Raji (cell line): ENCODE measurements around the gene NCKIPSD.

ENCODE experiments used
- POLR2A ChIP-seq: IDR thresholded peaks from 2 replicates; pipeline ENCODE4 v1.6.1; 2011; ENCODE audit warnings: low read depth, low read length, control low read depth; ENCODE audit not compliant: insufficient read depth

NCKIPSD gene

GRCh38 chr3:48661501-48662144, 24.1 kb downstream of the NCKIPSD start:
- no peak for TF ChIP-seq POLR2A

DNA sequence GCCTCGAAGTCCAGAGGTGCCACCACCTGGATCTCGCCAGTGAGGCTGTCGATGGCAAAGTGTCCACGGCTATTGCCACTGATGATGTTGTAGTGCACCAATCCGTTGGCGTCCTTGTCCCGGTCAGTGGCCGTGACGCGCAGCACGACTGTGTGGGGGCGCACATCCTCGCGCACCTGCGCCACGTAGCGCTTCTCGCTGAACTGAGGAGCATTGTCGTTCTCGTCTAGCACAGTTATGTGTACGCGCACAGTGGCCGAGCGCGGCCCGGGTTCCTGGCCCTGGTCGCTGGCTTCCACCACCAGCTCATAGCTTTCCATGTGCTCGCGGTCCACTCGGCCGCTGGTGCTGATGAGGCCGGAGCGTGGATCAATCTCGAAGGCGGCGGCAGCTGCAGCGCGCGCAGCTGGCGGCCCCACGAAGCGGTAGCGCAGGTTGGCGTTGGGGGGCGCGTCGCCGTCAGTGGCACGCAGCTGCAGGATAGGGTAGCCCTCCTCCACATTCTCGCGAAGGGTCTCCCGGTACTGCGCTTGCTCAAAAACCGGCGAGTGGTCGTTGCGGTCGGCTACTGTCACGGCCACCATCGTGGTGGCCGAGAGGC, 24.8 kb downstream of the NCKIPSD start:
- TF ChIP-seq POLR2A = no peak

DNA sequence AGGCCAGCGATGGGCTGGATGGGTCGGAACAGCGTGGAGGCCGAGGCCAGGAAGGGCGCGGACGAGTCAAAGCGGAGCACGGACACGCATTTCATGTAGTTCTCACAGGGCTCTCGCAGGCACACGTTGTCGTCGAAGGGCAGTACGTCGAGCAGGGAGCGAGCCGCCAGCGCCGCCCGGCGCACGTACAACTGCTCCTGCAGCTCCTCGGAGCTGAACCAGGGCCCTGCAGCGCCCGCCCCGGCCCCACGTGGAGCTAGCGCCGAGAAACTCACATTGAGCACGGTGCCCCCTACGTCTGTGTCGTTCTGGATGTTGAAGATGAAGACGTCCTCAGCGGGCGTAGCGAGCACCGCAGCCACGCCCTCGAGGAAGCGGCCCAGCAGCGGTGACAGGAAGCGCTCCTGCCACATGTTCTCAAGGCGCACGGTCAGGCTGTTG, 28.9 kb downstream of the NCKIPSD start:
- no peak for TF ChIP-seq POLR2A

- peak; percentile 46; the same call in 1 of the 2 replicates for TF ChIP-seq POLR2A
Observed at GRCh38 chr3:48656061-48656840, 29.5 kb downstream of the NCKIPSD start.

GRCh38 chr3:48655606-48656005, 30.1 kb downstream of the NCKIPSD start:
- no peak for TF ChIP-seq POLR2A

GRCh38 chr3:48655063-48655462, 30.7 kb downstream of the NCKIPSD start:
- no peak for TF ChIP-seq POLR2A

DNA sequence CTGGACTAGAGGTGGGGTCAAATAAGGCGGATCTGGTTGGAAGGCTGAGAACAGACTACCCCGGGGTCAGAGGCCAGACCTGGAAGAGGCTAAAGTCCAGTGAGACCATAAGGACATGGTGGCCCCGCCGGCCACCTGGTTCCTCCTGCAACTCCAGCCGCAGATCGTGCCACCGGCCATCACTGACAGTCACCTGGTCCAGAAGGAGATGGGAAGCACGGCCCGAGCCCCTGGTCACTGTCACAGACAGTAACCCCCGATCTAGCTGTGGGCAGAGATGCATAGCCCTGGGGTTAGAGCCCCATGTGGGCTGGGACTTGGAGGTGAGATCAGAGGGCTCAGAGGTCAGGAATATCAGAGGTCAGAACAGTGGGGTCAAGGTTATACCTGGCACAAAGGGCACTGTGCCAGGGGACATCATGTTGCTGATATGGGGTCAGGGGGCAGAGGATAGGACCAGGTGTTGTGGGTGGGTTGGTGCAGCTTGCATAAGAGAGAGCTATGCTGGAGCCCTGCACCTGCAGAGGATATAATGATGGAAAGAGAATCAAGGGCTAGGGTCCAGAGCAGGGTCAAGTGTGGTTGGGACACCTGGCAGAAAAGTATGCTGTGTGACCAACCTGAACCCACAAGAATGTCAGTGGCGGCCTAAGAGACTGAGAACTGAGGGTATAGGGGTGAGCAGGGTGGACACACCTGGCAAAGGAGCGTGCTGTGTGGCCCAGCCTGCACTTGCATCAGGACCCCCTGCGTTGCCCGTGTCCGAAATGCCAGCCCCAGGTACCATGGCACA, 32.6 kb downstream of the NCKIPSD start:
- no peak for TF ChIP-seq POLR2A

DNA sequence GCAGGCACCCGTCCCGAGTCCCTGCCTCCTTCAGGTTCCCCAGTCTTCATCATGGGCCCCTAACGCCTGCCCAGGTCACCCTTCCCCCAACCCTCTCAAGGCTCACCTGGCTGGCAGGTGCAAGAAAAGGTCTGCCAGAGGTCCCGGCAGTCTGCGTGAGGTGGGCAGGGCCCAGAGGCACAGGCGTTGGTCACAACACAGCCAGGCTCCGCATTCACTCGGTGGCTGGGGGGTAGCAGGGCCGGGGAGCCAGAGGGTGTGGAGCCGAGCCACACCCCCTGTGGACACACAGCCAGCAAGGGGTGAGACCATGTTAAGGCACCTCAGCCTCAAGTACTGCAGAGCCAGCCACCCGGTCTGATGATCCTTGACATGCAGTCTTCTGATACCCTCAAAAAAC, 33.9 kb downstream of the NCKIPSD start:
- no peak for TF ChIP-seq POLR2A

GRCh38 chr3:48650723-48651122, 35.0 kb downstream of the NCKIPSD start:
- TF ChIP-seq POLR2A = no peak

- TF ChIP-seq POLR2A = no peak
Observed at GRCh38 chr3:48648188-48648850, 37.4 kb downstream of the NCKIPSD start.

DNA sequence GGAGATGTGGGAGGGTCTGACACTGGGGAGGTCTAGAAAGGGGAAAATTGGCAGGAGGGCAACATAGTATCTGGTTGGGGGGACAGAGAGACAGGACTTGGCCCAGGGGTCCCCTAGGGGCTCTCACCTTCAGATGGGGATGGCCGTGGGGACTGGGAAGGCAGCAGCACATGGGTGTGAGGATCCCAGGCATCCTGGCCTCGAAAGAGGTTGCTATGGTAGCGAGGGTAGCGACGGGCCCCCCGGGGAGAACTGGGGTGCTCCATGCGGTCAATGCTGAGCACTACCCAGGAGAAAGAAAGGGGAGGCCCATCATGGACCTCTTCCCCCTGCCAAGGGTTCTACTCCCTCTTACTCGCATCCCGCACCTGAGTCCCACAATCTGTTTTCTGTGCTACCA, 38.0 kb downstream of the NCKIPSD start:
- no peak for TF ChIP-seq POLR2A

DNA sequence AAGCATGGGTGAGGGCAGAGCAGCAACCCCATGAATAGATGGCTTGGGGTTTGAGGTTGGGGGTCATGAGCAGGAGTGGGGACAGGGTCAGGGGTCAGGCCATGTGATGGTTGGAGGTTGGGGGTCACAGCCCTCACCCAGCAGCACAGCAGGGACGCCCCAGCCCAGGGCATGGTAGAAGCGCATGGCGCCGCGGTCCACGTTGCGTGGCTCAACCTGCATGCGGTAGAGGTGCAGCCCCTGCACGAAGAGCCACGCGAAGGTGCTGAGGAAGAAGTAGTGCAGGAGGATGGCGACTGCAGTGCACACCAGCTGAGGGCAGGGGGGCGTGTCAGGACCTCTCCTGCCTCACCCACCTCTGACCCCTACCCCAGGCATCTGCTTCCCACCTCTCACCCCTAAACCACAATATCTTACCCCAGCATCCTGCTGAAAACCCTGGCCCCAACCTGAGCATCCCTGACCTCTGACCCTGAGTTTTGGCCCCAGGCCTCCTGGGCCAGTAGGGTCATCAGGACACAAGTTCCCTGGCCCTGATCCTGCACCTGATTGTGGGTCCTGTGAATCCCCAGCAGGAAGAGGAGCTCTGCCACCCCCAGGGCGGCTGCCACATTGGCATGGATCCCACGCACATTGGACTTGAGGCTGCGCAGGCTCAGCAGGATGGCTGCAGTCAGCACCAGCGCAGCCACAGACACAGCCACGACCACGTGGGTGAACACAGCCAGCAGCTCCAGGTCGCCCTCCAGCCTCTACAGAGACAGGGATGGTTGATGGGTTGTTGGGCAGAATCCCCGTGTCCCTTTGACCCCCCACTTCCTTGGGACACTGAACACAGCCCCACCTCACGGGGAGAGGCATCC, 40.6 kb downstream of the NCKIPSD start:
- no peak for TF ChIP-seq POLR2A

GRCh38 chr3:48642605-48643004, 43.1 kb downstream of the NCKIPSD start:
- TF ChIP-seq POLR2A = no peak

DNA sequence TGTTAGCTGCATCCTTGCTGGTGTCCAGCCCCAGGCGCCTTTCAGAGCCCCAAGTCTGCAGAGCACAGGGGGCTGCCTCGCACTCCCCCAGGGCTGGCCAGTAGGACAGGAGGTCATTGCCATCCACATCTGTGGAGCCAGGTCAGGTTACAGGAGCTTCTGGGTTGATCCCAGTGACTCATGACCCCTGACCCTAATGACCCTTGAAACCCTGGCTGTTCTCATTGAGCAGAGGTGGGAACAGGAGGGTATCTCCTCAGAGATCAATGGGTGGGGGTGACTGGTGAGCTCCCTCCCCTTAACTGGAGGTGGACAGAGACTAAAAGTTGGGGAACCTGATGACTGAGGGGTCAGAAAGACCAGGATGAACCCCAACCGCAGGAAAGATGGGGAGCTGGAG, 44.3 kb downstream of the NCKIPSD start:
- TF ChIP-seq POLR2A = no peak
